Thyroid gland (tissue), 4 donors: ENCODE data around the gene CNTN1. TPM values are rescaled to one million over a fixed set of nuclear protein-coding genes. Genes with fewer than 3 reads are reported as not detected.
A peak's percentile ranks its signal among the peaks of the same experiment; 100 is the strongest.

Source experiments
- DNase-seq, 2 donors: peaks; one replicate each; pipeline ENCODE4 v3.0.0-alpha.2; 2019
- H3K27ac ChIP-seq, 3 donors: fragments of 200-600 bp; sonication (generic); 1 replicate in 2 of 3; 2 replicates in 1 of 3; pipeline ENCODE4 v1.5.1; 2016 to 2019; ENCODE audit warnings: mild to moderate bottlenecking in 1 of 3, moderate library complexity in 1 of 3
- H3K27me3 ChIP-seq: fragments of 200-600 bp; sonication (generic); one replicate; pipeline ENCODE4 v1.5.1; 2019
- H3K36me3 ChIP-seq, 2 donors: fragments of 200-600 bp; sonication (generic); one replicate each; pipeline ENCODE4 v1.5.1; 2016 to 2019
- H3K4me1 ChIP-seq, 2 donors: fragments of 200-600 bp; sonication (generic); one replicate each; pipeline ENCODE4 v1.5.1; 2017 to 2019
- H3K4me3 ChIP-seq, 3 donors: fragments of 200-600 bp; sonication (generic); replicated peaks in 1 of 3; 1 replicate in 2 of 3; 2 replicates in 1 of 3; pipeline ENCODE4 v1.5.1; 2016; ENCODE audit warnings: mild to moderate bottlenecking in 1 of 3
- H3K9me3 ChIP-seq: fragments of 200-600 bp; sonication (generic); one replicate; pipeline ENCODE4 v1.5.1; 2017
- POLR2A ChIP-seq, 2 donors: fragments of 450-650 bp; IDR thresholded peaks; one replicate each; pipeline ENCODE4 v1.6.1; 2017; ENCODE audit warnings: antibody characterized with exemption in 2 of 2, mild to moderate bottlenecking in 2 of 2, moderate library complexity in 1 of 2
- WGBS, 2 donors: methylation state at CpG; one replicate each; pipeline ENCODE4 v1.1.5; 2017; 5-methylcytosine and 5-hydroxymethylcytosine counted together
- intact Hi-C: fragments of 100-400 bp; cut with DNase I; formaldehyde crosslinking; loops from one replicate; pipeline ENCODE4 v1.15.1; 2023
- total RNA-seq, 4 donors: library from RNA; depleted of rRNA; stranded (reverse); fragments of >200 nt; gene quantifications; one replicate each; pipeline ENCODE4 v1.2.3, GENCODE V29; 2016
- TF ChIP-seq, protein P1 (sequence below), 6 experiments: fragments of 200-600 bp in 3 of 6; fragments of 450-650 bp in 3 of 6; sonication (generic) in 3 of 6; IDR thresholded peaks; one replicate each; pipeline ENCODE4 v1.5.1; 2016 to 2019; ENCODE audit warnings: antibody characterized with exemption in 6 of 6, mild to moderate bottlenecking in 2 of 6, inconsistent platforms in 1 of 6, moderate library complexity in 1 of 6

Gene CNTN1
- 1 to 10 TPM; 1.9 to 2.7 (median 2.0) TPM for total RNA-seq

- intact Hi-C loops: no loop called here
- H3K4me1 ChIP-seq: peaks cover 13 to 14% of the 10 kb centered on the region in 2 donors
- TF ChIP-seq, protein P1, sequence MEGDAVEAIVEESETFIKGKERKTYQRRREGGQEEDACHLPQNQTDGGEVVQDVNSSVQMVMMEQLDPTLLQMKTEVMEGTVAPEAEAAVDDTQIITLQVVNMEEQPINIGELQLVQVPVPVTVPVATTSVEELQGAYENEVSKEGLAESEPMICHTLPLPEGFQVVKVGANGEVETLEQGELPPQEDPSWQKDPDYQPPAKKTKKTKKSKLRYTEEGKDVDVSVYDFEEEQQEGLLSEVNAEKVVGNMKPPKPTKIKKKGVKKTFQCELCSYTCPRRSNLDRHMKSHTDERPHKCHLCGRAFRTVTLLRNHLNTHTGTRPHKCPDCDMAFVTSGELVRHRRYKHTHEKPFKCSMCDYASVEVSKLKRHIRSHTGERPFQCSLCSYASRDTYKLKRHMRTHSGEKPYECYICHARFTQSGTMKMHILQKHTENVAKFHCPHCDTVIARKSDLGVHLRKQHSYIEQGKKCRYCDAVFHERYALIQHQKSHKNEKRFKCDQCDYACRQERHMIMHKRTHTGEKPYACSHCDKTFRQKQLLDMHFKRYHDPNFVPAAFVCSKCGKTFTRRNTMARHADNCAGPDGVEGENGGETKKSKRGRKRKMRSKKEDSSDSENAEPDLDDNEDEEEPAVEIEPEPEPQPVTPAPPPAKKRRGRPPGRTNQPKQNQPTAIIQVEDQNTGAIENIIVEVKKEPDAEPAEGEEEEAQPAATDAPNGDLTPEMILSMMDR (IDR thresholded peaks at IDR 0.05): no peak
- no peak for TF ChIP-seq POLR2A (IDR thresholded peaks at IDR 0.05)
- H3K27ac ChIP-seq: no peak within 1 kb of the TSS
- peak within 1 kb of the TSS in 1 of 3 donors; percentile 25 for H3K4me3 ChIP-seq
- no peaks in the 10 kb centered on the region for H3K9me3 ChIP-seq
- no peak for DNase-seq
- WGBS, 2 donors: 7 to 8% methylated on average over 28 to 31 of the region's 31 CpGs
- H3K36me3 ChIP-seq: no peaks in the 10 kb centered on the region
- peaks cover 13% of the 10 kb centered on the region for H3K27me3 ChIP-seq
Observed at GRCh38 chr12:40691913-40692764, at the start of gene CNTN1. Gene CNTN1, plus strand, starts transcription at chr12:40692439.

- Histone ChIP-seq H3K4me3 (no peak overlapping the region), H3K36me3 (no peaks in the 10 kb centered on the region), H3K27me3 (no peaks in the 10 kb centered on the region), H3K4me1 (no peaks in the 10 kb centered on the region), H3K27ac (no peak overlapping the region), H3K9me3 (no peaks in the 10 kb centered on the region)
- TF ChIP-seq POLR2A (IDR thresholded peaks at IDR 0.05): no peak
- TF ChIP-seq, protein P1 (IDR thresholded peaks at IDR 0.05): no peak
- intact Hi-C loops: no loop called here
- no peak for DNase-seq
Observed at GRCh38 chr12:40643506-40643905, 48.7 kb upstream of the CNTN1 start.

DNA sequence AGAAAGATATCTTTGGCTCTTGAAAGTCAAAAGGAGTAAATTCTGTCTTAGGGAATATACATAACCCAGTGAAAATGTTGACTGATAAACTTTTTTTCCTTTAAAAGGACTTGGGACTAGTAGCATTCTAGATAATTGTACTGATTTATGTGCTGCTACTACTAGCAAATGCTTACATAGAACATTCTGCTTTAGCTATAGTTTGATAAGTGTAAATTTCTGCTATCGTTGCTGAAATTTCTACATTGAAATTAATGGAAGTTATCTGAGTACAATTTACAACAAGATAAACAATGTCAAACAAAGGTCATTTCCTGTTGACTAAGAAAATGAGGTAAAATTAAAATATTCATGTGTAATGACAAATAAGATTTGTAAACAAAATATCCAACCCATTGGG, 48.3 kb upstream of the CNTN1 start:
- no peaks in the 10 kb centered on the region for H3K4me1 ChIP-seq
- H3K4me3 ChIP-seq: no peak overlapping the region
- intact Hi-C loops: no loop called here
- H3K27ac ChIP-seq: no peak overlapping the region
- no peaks in the 10 kb centered on the region for H3K36me3 ChIP-seq
- TF ChIP-seq POLR2A (IDR thresholded peaks at IDR 0.05): no peak
- TF ChIP-seq, protein P1 (IDR thresholded peaks at IDR 0.05): no peak
- H3K27me3 ChIP-seq: no peaks in the 10 kb centered on the region
- DNase-seq: no peak
- H3K9me3 ChIP-seq: no peaks in the 10 kb centered on the region
- 72 to 73% methylated on average over 1 of the region's 1 CpG for WGBS, 2 donors

GRCh38 chr12:40644708-40645107, 47.5 kb upstream of the CNTN1 start:
- intact Hi-C loops: no loop called here
- WGBS, 2 donors: 73 to 77% methylated on average over 2 of the region's 2 CpGs
- no peak overlapping the region for H3K27ac ChIP-seq
- H3K9me3 ChIP-seq: no peaks in the 10 kb centered on the region
- DNase-seq: no peak
- no peaks in the 10 kb centered on the region for H3K36me3 ChIP-seq
- no peaks in the 10 kb centered on the region for H3K27me3 ChIP-seq
- H3K4me1 ChIP-seq: no peaks in the 10 kb centered on the region
- H3K4me3 ChIP-seq: no peak overlapping the region
- no peak for TF ChIP-seq POLR2A (IDR thresholded peaks at IDR 0.05)
- TF ChIP-seq, protein P1 (IDR thresholded peaks at IDR 0.05): no peak

DNA sequence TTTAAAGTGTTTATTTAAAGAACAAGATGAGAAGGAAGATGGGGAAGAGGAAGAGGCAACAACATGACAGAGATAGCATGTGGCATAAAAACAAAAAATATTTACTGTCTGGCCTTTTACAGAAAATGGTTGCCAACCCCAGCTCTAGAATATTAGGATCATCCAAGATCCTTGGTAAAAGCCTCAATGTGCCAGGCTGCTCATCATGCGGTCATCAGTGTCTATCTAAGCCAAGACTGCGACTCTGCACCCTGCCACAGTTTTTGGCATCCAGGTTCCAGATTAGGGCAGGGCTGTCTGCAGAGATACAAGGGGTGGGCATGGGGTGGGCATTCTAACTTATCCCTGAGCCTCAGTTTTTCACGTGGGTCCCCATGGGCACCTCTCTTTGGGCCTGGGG, 46.9 kb upstream of the CNTN1 start:
- Histone ChIP-seq H3K36me3 (no peaks in the 10 kb centered on the region), H3K9me3 (no peaks in the 10 kb centered on the region), H3K27ac (no peak overlapping the region), H3K4me3 (no peak overlapping the region), H3K4me1 (no peaks in the 10 kb centered on the region), H3K27me3 (no peaks in the 10 kb centered on the region)
- no peak for TF ChIP-seq POLR2A (IDR thresholded peaks at IDR 0.05)
- TF ChIP-seq, protein P1 (IDR thresholded peaks at IDR 0.05): no peak
- 74 to 84% methylated on average over 3 of the region's 3 CpGs for WGBS, 2 donors
- DNase-seq: no peak
- intact Hi-C loops: no loop called here
